Retinal pigment epithelial cell (primary cell): Measurements from ENCODE around the gene GCG.

Experiments used
- DNase-seq: peaks from one replicate; pipeline ENCODE4 v3.0.0-alpha.2; 2010; ENCODE audit warnings: low read depth
- H3K4me3 ChIP-seq: 2 replicates; pipeline ENCODE4 v1.5.1; 2011; ENCODE audit warnings: mild to moderate bottlenecking, low read length, control low read depth, moderate library complexity
- CTCF ChIP-seq: conservative IDR thresholded peaks from 2 replicates; pipeline ENCODE4 v1.5.1; 2011; ENCODE audit warnings: low read depth, low read length, control low read depth, inconsistent platforms

GCG gene

GRCh38 chr2:162185541-162186232, 33.6 kb upstream of the GCG start:
- no peak overlapping the region for H3K4me3 ChIP-seq
- DNase-seq: no peak
- TF ChIP-seq CTCF: no peak

GRCh38 chr2:162184821-162185450, 32.9 kb upstream of the GCG start:
- no peak for TF ChIP-seq CTCF
- DNase-seq: no peak
- no peak overlapping the region for H3K4me3 ChIP-seq

- TF ChIP-seq CTCF: no peak
- no peak for DNase-seq
- H3K4me3 ChIP-seq: no peak overlapping the region
These were observed 32.3 kb upstream of the GCG start for GRCh38 chr2:162184359-162184758.

- no peak for DNase-seq
- no peak overlapping the region for H3K4me3 ChIP-seq
- TF ChIP-seq CTCF: no peak
These were observed 30.3 kb upstream of the GCG start for GRCh38 chr2:162182395-162182794.

- no peak for DNase-seq
- TF ChIP-seq CTCF: no peak
- H3K4me3 ChIP-seq: no peak overlapping the region
These were observed 25.3 kb upstream of the GCG start for GRCh38 chr2:162177301-162177700.

GRCh38 chr2:162175714-162176113, 23.7 kb upstream of the GCG start:
- no peak for TF ChIP-seq CTCF
- H3K4me3 ChIP-seq: no peak overlapping the region
- DNase-seq: no peak

- DNase-seq: no peak
- TF ChIP-seq CTCF: no peak
These were observed 22.7 kb upstream of the GCG start for GRCh38 chr2:162174746-162175145.

More at GRCh38 chr2:162174746-162175145, 22.7 kb upstream of the GCG start:
- no peak overlapping the region for H3K4me3 ChIP-seq
